Astrocyte (in vitro differentiated cells and primary cell): ENCODE results near the gene CERKL. TPM values are rescaled to one million over a fixed set of nuclear protein-coding genes. Genes with fewer than 3 reads are reported as not detected.
A peak's percentile ranks its signal among the peaks of the same experiment; 100 is the strongest.

Experiments
- DNase-seq: peaks from one replicate; pipeline ENCODE4 v3.0.0-alpha.2; 2010; ENCODE audit warnings: low read depth
- FAIRE-seq: peaks from 2 replicates; lab custom pipeline; 2011; peaks lifted over from hg19 to GRCh38; lab: Jason Lieb, UNC
- H2AFZ ChIP-seq: 2 replicates; pipeline ENCODE4 v1.6.0; 2012; ENCODE audit warnings: low read depth, low read length, inconsistent platforms
- H3K27ac ChIP-seq: 2 replicates; pipeline ENCODE4 v1.5.1; 2011; ENCODE audit warnings: low read depth, low read length, inconsistent platforms
- H3K27me3 ChIP-seq: 2 replicates; pipeline ENCODE4 v1.6.0; 2011; ENCODE audit warnings: low read length, inconsistent platforms; ENCODE audit not compliant: insufficient read depth
- H3K36me3 ChIP-seq: 2 replicates; pipeline ENCODE4 v1.5.1; 2011; ENCODE audit warnings: low read length, inconsistent platforms; ENCODE audit not compliant: insufficient read depth
- H3K4me1 ChIP-seq: 2 replicates; pipeline ENCODE4 v1.5.1; 2011; ENCODE audit warnings: low read length, inconsistent platforms; ENCODE audit not compliant: insufficient read depth
- H3K4me2 ChIP-seq: 2 replicates; pipeline ENCODE4 v1.6.0; 2012; ENCODE audit warnings: low read length, inconsistent platforms
- H3K4me3 ChIP-seq: 2 replicates; pipeline ENCODE4 v1.5.1; 2011; ENCODE audit warnings: low read depth, mild to moderate bottlenecking, low read length, inconsistent platforms; ENCODE audit not compliant: insufficient read depth
- H3K79me2 ChIP-seq: 2 replicates; pipeline ENCODE4 v1.6.0; 2012; ENCODE audit warnings: mild to moderate bottlenecking, low read length, inconsistent platforms; ENCODE audit not compliant: insufficient read depth
- H3K9ac ChIP-seq: 2 replicates; pipeline ENCODE4 v1.6.0; 2012; ENCODE audit warnings: mild to moderate bottlenecking, low read length, inconsistent platforms
- H3K9me3 ChIP-seq: 2 replicates; pipeline ENCODE4 v1.5.1; 2012; ENCODE audit warnings: low read depth, mild to moderate bottlenecking, low read length, inconsistent platforms; ENCODE audit not compliant: insufficient read depth
- H4K20me1 ChIP-seq: 2 replicates; pipeline ENCODE4 v1.6.0; 2012; ENCODE audit warnings: low read length, inconsistent platforms; ENCODE audit not compliant: insufficient read depth
- H3K27ac Mint-ChIP-seq: one replicate; pipeline ENCODE4 v1.8.0; 2021; ENCODE audit warnings: mild to moderate bottlenecking, mixed read lengths; ENCODE audit not compliant: unreplicated experiment
- H3K27me3 Mint-ChIP-seq: one replicate; pipeline ENCODE4 v1.8.0; 2021; ENCODE audit warnings: low read depth, mixed read lengths; ENCODE audit not compliant: unreplicated experiment
- H3K36me3 Mint-ChIP-seq: one replicate; pipeline ENCODE4 v1.8.0; 2021; ENCODE audit warnings: low read depth, mixed read lengths; ENCODE audit not compliant: unreplicated experiment
- H3K4me1 Mint-ChIP-seq: one replicate; pipeline ENCODE4 v1.8.0; 2021; ENCODE audit warnings: low read depth, mixed read lengths; ENCODE audit not compliant: unreplicated experiment
- H3K4me3 Mint-ChIP-seq: one replicate; pipeline ENCODE4 v1.8.0; 2021; ENCODE audit warnings: mild to moderate bottlenecking, moderate library complexity, mixed read lengths; ENCODE audit not compliant: unreplicated experiment
- H3K9me3 Mint-ChIP-seq: one replicate; pipeline ENCODE4 v1.8.0; 2021; ENCODE audit warnings: mild to moderate bottlenecking, mixed read lengths; ENCODE audit not compliant: unreplicated experiment
- CTCF ChIP-seq: IDR thresholded peaks from 2 replicates; pipeline ENCODE4 v1.5.1; 2011; ENCODE audit warnings: low read depth, mild to moderate bottlenecking, inconsistent platforms, low read length, moderate library complexity; ENCODE audit not compliant: insufficient read depth
- EZH2 ChIP-seq: IDR thresholded peaks from 2 replicates; pipeline ENCODE4 v1.6.1; 2012; ENCODE audit warnings: mild to moderate bottlenecking, low read length, inconsistent platforms; ENCODE audit not compliant: insufficient read depth
- total RNA-seq: library from RNA; stranded (reverse); gene quantifications from 2 replicates; pipeline ENCODE4 v1.2.1, GENCODE V29; 2021

The CERKL gene
- total RNA-seq, 1 donor from 2014 or later, result 0.16 TPM

GRCh38 chr2:181575024-181575649, 81.8 kb downstream of the CERKL start:
- H3K4me2 ChIP-seq, result no peak overlapping the region
- H3K27me3 ChIP-seq, result peaks cover 3% of the 10 kb centered on the region
- H3K36me3 ChIP-seq, result no peaks in the 10 kb centered on the region
- H4K20me1 ChIP-seq, result no peaks in the 10 kb centered on the region
- peak overlapping the region; percentile 42 for H2AFZ ChIP-seq
- TF ChIP-seq EZH2, result no peak
- no peak for TF ChIP-seq CTCF
- DNase-seq (no peak), FAIRE-seq (no peak)
- no peaks in the 10 kb centered on the region for H3K79me2 ChIP-seq
- H3K9ac ChIP-seq, result no peak overlapping the region
- Mint-ChIP-seq H3K9me3 (no peaks in the 10 kb centered on the region), H3K27ac (no peak overlapping the region), H3K36me3 (no peaks in the 10 kb centered on the region), H3K27me3 (peaks cover 6% of the 10 kb centered on the region), H3K4me1 (no peaks in the 10 kb centered on the region), H3K4me3 (no peak overlapping the region)
- no peaks in the 10 kb centered on the region for H3K4me1 ChIP-seq
- no peaks in the 10 kb centered on the region for H3K9me3 ChIP-seq
- H3K4me3 ChIP-seq, result no peak overlapping the region
- no peak overlapping the region for H3K27ac ChIP-seq

- Histone ChIP-seq H3K9me3 (no peaks in the 10 kb centered on the region), H3K4me3 (no peak overlapping the region), H4K20me1 (no peaks in the 10 kb centered on the region), H3K27me3 (peaks cover 3% of the 10 kb centered on the region), H2AFZ (no peak overlapping the region), H3K4me1 (no peaks in the 10 kb centered on the region), H3K36me3 (no peaks in the 10 kb centered on the region), H3K4me2 (no peak overlapping the region), H3K9ac (no peak overlapping the region), H3K27ac (no peak overlapping the region), H3K79me2 (no peaks in the 10 kb centered on the region)
- Mint-ChIP-seq H3K36me3 (no peaks in the 10 kb centered on the region), H3K4me1 (no peaks in the 10 kb centered on the region), H3K27me3 (peaks cover 9% of the 10 kb centered on the region), H3K27ac (no peak overlapping the region), H3K4me3 (no peak overlapping the region), H3K9me3 (no peaks in the 10 kb centered on the region)
- DNase-seq (no peak), FAIRE-seq (no peak)
- TF ChIP-seq EZH2 (no peak), CTCF (no peak)
Measured at GRCh38 chr2:181574321-181574720, 82.6 kb downstream of the CERKL start.

GRCh38 chr2:181573140-181573736, 83.7 kb downstream of the CERKL start:
- Mint-ChIP-seq H3K36me3 (no peaks in the 10 kb centered on the region), H3K27ac (no peak overlapping the region), H3K4me1 (no peaks in the 10 kb centered on the region), H3K9me3 (no peaks in the 10 kb centered on the region), H3K4me3 (no peak overlapping the region), H3K27me3 (peaks cover 9% of the 10 kb centered on the region)
- no peaks in the 10 kb centered on the region for H4K20me1 ChIP-seq
- H3K9me3 ChIP-seq, result no peaks in the 10 kb centered on the region
- no peak overlapping the region for H3K4me3 ChIP-seq
- no peak overlapping the region for H3K4me2 ChIP-seq
- H3K79me2 ChIP-seq, result no peaks in the 10 kb centered on the region
- H3K36me3 ChIP-seq, result no peaks in the 10 kb centered on the region
- TF ChIP-seq EZH2 (no peak), CTCF (peak; percentile 52)
- H2AFZ ChIP-seq, result no peak overlapping the region
- H3K27ac ChIP-seq, result no peak overlapping the region
- FAIRE-seq (no peak), DNase-seq (peak; percentile 16)
- peaks cover 3% of the 10 kb centered on the region for H3K27me3 ChIP-seq
- no peak overlapping the region for H3K9ac ChIP-seq
- H3K4me1 ChIP-seq, result no peaks in the 10 kb centered on the region
